NK-92 (cell line): ENCODE measurements around the gene SERPING1.

Experiments used
- DNase-seq: peaks from one replicate; lab custom pipeline; 2025; ENCODE audit not compliant: unreplicated experiment; lab: John Stamatoyannopoulos, UW

Gene SERPING1

DNA sequence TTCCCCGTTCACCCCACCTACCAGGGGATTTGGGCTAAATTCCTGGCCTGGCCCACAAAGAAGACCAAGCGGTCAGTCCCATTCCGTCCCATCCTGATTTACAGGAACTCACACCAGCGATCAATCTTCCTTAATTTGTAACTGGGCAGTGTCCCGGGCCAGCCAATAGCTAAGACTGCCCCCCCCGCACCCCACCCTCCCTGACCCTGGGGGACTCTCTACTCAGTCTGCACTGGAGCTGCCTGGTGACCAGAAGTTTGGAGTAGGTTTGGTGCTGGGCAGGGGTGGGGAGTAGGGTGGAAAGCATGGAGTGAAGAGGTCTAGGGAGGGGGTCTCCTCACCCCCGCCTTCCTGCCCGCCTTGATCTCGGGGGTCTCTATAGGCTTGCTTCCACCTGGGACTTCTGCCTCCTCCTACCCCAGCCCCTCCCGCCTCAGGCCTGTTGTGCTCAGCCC lies at the start of gene SERPING1:
Gene SERPING1, plus strand, starts transcription at position 225 of the 455 bp plus-strand sequence. CDS start 586 bp downstream, outside the sequence.
- no peak for DNase-seq

DNA sequence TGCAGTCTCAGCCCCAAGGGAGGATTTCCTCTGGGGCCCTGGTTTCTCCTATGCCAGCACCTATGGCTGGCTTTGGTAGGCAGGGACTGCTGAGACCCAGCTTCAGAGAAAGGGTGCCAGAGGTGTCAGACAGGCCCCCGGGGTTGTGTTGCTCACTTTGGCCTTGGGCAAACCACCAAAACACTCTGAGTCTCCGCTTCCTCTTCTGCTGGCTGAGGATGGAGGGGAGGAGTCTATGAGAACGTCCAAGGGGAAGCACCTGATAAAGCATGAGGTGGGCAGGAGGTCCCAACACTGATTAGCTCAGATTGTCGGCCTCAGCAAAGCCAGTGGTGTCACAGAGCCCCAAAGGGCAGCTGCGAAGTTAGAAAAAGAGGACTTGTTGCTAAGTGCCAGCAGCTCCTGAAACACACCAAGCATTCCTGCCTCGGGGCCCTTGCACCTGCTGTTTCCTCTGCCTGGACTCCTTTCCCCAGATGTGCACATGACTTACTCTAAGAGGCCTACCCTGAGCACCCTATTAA lies 49.6 kb upstream of the SERPING1 start:
- DNase-seq, result no peak

DNA sequence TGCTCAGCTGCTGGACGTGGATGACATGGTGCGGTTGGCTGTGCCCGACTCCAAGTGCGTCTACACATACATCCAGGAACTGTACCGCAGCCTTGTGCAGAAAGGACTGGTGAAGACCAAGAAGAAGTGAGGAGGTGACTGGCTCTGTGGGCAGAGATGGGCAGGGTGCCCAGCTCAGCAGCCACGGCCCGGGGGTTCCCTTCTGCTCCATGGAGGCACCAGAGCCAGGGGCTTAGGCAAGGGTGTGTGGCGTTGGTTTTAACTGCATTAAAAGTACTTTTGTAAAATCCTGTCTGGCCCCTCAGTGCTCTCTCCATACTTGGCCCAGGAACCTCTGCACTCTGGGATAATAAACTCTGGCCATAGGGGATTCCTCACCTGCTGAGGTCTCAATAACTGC lies 47.5 kb upstream of the SERPING1 start:
- no peak for DNase-seq

DNA sequence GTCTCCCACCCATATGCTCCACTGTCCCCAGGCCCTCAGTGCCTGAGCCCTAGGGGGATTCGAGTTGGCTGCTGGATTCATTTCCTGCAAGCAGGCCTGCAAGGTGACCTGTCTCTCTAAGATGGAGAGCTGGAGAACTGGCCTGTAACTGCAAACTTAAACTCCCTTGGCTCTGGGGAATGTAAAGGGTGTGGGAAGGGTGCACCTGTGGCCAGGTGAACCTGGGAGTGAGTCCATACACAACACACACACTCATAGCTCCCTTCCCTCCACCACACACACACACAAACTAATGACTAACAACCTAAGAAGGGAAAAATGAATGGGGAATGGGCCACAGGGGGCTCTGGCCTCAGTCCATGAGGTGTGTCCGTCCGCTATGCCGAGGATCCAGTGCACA lies 45.5 kb upstream of the SERPING1 start:
- DNase-seq, result no peak

DNA sequence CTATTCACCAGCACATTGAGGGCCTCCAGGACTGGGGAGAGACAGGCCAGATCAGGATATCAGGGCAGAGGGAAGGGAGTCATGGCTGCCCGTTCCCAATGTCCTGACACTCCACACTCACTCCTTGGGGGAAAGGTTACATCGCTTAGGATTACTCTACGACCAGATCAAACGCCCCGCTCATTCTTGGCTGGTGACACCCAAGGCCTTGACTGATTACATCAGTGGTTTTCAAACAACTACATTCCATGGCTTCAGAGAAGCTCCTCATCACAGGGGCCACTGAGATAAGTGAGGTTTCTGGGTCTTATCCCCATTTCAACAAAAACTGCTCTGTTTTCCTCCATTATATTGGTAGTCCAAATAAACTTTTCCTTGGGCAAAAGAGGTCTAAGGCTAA lies 45.0 kb upstream of the SERPING1 start:
- no peak for DNase-seq

DNA sequence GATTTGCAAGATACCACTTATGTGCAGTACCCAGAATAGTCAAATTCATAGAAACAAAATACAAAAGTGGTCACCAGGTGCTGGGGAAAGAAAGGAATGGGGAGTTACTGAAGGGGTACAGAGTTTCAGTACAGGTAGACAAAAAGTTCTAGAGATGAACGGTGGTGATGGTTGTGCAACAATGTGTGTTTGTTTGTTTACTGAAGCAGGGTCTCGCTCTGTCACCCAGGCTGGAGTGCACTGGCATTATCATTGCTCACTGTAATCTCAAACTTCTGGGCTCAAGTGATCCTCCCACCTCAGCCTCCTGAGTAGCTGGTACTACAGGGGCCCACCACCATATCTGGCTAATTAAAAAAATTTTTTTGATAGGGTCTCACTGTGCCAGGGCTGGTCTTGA lies 42.1 kb upstream of the SERPING1 start:
- DNase-seq, result no peak

DNA sequence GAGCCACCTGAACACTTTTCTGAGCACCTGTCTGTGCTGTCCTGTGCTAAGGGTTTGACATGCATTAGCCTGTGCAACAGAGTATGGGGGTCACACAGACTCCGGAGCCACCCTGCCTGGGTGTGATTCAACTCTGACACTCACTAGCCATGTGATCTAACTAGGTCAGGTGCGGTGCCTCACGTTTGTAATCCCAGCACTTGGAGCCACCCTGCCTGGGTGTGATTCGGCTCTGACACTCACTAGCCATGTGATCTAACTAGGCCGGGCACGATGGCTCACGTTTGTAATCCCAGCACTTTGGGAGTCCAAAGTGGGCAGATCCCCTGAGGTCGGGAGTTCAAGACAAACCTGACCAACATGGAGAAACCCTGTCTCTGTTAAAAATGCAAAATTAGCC lies 41.4 kb upstream of the SERPING1 start:
- no peak for DNase-seq

DNA sequence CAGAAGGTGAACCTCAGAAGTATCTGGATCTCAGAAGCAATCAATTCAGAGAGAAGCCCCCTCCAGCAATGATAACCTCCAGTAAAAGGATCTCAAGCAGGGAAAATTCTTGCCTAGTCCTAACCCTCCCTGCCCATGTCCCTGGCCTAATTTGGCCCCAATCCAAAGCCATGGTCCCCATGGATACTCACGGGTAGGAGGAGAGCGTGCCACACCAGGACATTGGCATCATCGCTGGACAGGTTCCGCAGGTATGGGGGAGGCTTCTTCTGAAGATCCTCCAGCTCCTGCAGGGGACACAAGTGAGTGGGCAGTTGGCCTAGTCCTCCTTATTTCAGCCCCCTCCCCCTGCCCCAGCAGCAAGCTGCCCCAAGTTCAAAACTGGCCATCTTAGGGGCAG lies 37.3 kb upstream of the SERPING1 start:
- DNase-seq, result no peak

DNA sequence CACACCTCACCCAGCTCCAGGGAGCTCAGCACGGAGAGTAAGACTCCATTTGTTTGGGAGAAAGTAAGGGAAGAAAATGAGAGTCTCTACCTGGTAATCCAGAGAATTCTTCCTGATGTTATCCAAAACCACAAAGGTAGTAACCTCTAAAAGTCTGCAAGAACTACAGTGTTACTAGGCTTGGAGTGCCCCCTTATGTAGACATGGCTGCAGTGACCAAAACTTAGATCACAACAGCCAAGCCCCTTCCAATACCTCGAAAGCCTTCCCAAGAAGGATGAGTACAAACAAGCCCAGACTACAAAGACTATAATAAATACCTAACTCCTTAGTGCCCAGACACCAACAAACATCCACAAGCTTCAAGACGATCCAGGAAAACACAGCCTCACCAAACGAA lies 34.9 kb upstream of the SERPING1 start:
- DNase-seq, result no peak

DNA sequence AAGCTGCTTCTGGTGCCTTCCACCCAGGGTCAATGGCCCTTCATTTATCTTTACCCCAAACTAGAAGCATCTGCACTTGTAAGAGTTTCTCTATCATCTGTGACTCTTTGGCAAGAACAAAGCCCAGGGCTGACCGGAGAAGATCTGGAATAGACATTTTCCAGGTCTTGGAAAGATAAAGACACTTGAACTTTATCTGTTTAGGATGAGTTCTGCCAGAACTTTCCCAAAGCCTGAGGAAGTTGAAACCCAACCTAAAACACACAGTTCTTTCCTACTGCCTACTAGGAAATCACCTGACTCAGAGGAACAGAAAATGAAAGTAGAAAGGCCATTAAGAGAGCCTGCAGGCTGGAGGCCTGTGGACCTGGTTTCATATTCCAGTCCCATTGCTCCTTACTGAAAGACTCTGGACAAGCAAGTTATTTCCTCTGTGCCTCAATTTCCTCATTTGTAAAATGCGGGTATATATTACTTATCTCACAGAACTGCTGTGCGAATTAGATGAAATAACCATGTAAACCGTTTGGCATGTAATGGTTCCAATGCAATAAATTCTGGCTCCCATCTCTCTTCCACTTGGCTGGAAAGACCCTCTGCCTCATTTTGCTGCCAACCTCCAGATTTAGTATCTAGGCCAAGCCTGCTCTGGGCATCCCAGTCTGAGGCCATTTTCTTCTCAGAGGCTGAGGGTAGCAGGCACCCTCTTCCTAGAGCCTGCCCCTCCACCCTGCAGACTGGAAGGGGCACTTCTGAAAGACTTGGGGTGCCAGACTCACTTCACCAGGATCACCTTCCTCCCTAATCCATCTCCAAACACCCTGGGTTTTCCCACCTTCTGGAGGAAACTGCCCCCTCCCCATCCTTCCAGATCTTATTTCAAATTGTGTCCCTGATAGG lies 31.2 kb upstream of the SERPING1 start:
- no peak for DNase-seq

DNA sequence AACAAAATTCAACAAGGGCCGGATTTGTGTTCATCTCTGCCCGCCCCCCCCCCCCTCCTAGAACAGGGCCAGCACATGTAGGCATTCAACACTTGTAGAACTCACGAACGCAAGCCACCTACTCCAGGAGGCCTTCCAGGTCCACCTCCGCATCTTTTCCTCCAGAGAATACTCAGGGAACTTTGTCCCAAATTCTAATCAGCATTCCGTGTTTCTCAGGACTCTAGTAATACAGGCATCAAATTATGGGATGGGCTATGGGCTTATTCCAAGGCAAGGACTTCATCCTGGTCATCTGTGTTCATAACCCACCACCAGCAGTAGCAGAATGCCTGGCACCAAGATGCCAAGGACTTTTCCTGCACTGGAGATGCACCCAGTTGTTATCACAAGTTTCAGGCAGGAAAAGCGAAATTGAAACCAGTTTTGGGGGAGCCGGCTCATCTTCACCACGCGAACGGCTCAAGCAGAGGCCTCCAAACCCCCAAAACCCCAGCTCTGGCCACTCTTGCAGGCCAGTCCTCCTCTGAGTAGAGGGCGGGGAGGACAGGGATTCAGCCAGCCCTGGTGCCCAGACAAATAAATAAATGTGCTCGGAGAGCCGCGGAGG lies 30.5 kb upstream of the SERPING1 start:
- no peak for DNase-seq

DNA sequence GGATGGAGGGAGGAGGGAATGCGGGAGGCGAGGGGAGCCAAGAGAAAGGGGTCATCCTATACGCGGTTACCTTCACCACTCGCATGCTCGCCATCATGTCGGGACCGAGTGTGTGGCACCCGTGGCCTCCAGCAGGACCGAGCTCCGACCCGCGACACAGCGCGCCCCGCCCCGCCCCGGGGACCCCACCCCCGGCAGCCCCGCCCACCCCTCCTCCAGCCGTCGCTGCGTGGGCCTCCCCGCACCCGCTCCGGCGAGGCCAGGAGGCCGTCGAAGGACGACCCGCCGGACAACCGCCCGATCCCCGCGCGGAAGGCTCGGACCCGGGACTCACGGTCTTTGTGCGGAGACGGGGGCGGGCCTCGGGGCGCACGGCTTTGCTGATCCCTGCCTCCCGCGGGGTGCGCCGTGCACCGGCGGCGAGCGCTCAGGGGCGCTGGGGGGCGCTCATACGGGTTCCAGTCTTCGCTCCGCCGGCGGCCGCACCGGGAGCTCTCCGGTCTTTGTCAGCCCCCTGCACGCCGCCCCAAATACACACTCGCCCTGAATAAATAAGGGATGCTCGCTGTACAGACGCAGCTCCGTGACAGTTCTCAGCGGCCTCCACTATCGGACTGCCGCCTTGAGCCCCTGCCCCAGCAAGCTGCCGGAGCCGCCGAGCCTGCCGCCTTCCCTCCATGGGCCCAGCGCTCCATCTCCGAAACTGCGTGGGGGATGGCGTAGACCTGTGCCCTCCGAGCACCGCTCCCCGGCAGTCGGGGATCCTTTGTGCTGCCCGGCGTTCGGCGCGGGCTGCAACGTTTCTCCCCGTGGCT lies 29.8 kb upstream of the SERPING1 start, which contains the start of gene UBE2L6:
Gene UBE2L6, minus strand, starts transcription at position 158 of the 815 bp plus-strand sequence. Its CDS starts 61 bp downstream, at position 97.
- no peak for DNase-seq

DNA sequence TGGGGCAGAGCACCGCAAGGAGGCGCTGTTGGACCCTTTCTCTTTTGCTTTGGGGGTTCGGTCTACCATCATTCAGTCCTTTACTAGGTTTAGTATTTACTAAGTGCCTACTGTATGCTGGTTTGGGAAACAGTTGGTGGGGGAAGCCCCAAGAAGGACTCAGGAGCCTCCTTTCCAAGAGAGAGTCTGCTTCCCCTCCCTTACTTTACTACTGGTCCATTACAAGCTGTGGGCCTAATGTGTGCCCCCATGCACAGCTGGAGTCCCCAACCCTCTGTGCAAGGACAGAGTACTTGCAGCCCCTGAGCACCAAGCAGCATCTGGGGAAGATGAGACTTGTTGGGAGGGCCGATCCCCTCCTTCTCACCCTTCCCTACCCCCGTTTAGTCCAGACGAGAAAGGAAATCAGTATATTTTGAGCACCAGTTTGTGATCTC lies 29.1 kb upstream of the SERPING1 start:
- DNase-seq, result no peak

DNA sequence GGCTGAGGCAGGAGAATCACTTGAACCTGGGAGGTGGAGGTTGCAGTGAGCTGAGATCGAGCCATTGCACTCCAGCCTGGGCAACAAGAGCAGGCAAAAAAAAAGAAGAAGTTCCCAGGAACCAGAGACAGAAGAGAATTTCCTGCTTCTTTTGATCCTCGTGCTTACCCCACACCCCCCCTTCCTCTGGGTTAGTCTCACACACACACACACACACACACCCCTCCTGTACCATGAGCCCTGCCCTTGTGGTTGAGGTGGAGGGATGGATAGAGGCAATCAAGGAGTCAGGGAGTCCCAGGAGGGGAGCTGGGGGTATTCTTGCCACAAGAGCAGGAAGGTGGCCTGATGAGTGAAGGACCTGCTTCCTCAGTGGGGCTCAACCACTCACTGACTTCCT lies 25.9 kb upstream of the SERPING1 start:
- DNase-seq, result no peak

DNA sequence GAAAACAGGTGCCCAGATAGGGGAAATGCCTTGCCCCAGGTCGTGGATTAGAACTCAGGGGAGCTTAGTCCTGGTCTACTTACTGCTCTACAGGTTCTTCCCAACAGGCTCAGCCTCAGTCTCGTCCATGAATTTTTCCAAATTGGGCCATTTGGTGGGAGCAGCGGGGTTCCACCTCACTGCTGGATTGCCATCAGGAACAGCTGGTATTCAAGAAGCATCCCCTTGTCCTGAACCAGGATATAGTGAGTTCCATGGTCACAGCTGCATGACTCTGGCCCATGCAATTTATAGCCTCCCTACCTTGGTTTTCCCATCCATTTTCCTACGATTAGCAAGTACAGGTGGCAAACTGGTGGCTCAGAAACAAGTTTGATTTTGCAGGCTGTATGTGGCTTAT lies 23.4 kb upstream of the SERPING1 start:
- DNase-seq, result no peak

DNA sequence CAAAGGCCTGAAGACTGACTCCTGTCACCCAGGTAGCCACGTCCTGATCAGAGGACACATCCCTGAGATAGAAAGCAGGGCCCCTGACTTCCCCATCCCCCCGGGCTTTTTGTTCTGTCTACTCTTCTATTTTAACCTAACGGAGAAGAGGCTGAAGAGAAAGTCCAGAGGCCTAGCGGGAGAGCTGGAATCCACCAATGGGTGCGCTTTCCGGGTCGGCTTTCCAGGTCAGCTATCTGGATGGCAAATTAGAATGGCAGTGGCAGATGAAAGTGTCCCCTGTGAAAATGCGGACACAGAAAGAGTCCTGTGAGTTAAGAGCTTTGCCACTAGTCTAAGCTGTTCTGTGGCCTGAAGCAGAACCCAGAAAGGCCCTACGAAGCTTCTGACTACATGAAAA lies 13.1 kb upstream of the SERPING1 start:
- DNase-seq, result no peak

DNA sequence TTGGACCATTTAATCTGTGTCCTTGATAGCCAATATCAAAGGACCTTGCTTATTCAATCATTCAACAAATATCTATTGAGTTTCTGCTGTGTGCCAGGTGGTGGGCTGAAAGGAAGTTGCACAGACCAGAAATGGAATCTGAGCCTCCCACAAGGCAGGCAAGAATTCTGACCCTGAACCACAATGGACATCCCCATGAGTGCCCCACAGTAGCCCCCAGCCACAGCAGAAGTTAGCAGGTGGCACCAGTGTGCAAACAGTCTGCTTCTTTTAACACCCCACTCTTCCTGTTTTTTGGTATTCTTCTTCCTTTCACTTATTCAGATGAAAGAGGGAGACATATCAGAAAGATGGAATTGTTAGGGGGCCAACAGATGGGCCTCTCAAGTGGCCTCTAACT lies 12.2 kb upstream of the SERPING1 start:
- DNase-seq, result no peak

DNA sequence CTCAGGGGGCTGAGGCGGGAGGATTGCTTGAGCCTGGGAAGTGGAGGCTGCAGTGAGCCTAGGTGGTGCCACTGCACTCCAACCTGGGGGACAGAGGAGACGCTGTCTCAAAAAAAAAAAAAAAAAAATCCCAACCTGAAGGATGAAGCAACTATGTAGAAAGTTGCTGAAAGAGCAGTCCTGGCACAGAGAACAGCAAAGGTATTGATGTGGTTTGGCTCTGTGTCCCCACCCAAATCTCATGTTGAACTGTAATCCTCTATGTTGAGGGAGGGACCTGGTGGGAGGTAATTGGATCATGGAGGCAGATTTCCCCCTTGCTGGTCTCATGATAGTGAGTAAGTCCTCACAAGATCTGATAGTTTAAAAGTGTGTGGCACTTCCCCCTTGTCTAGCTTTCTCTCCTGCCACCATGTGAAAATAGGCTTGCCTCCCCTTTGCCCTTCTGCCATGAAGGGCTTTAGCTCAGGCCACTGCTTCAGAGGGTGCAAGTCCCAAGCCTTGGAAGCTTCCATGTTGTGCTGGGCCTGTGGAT lies 10.7 kb upstream of the SERPING1 start:
- DNase-seq, result no peak

DNA sequence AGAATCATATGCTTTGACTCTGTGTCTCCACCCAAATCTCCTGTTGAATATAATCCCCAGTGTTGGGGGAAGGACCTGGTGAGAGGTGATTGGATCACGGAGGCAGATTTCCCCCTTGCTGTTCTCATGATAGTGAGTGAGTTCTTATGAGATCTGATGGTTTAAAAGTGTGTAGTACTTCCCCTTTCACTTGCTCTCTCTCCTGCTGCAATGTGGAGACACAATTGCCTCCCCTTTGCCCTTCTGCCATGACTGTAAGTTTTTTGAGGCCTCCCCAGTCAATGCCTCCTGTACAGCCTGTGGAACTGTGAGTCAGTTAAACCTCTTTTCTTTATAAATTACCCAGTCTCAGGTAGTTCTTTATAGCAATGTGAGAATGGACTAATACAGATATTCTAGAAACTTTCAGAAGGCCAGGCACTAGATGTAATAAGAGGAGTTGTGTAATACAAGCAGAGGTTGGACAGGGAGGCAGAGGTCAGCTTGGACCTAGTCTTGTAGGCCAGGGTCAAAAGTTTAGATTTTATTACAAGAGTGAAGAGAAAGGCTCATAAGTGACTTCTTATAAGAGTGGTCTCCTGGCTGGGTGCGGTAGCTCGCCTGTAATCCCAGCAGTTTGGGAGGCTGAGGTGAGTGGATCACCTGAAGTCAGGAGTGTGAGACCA lies 9.3 kb upstream of the SERPING1 start:
- DNase-seq, result no peak

DNA sequence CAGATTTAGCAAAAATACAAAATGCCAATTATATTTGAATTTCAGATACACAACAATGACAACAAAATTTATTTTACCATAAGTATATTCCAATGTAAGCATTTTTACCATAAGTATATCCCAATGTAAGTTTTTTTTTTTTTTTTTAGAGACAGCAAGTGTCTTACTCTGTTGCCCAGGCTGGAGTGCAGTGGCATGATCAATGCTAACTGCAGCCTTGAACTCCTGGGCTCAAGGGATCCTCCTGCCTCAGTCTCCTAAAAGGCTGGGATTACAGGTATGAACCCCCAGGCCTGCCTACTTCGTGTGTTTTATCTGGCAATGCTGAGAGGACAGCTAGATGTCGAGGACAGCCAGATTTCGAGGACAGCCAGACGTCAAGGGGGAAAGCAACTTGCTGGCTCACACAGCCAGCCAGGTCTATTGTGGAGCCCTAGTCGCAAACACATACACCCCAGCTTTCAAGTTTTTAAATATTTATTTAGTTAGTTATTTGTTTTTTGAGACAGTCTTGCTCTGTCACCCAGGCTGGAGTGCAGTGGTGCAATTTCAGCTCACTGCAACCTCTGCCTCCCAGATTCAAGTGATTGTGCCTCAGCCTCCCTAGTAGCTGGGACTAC lies 1.1 kb upstream of the SERPING1 start:
- DNase-seq, result no peak
